ENCODE data around the gene MRAP2.

MRAP2 gene

DNA sequence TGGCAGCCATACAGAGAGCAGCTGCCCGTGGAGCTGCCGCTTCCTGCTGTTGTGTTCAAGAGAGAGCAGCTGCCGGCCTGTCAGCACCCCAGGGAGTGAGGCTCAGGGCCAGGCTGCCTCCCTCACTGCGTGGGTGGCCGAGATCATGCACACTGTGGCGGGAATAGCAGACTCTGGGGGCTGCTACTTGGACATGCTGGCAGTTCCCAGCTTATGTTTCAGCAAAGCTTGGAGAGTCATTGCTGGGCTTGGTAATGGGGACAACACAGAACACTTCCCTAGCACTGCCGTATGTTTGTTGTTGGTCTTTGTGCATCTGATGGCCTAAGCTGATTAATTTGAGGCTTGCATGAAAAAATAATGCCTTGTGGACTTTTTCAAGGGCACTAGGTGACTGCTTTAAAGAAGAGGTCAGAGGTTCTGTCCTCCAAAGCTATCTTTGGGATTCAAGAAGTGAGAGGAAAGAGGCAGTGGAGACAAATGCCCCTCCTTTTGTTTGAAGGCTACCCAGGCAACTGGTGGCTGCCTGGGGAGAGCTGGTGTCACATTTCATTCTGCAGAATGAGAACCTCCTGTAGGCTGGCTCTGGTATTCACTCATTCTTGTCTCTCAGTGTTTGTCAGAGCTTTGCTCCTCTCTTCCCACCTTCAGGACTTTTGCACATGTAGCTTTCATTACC, 18.8 kb downstream of the MRAP2 start:
- H3K9me3 ChIP-seq (ENCODE audit: control insufficient read depth in 5 of 5, low read length in 5 of 5), result no peaks in the 10 kb centered on the region
- H3K4me1 ChIP-seq (ENCODE audit: control insufficient read depth in 5 of 5, insufficient read depth in 5 of 5, low read length in 5 of 5), result peaks cover 0 to 12% (median 6%) of the 10 kb centered on the region in 5 donors
- H3K4me3 ChIP-seq (ENCODE audit: low read depth in 1 of 5, low read length in 5 of 5), result peak overlapping the region in 1 of 5 donors; percentile 4
- no peak overlapping the region for H3K27ac ChIP-seq (ENCODE audit: low read depth, low read length)
- peaks cover 0 to 4% (median 0%) of the 10 kb centered on the region in 5 donors for H3K27me3 ChIP-seq (ENCODE audit: control insufficient read depth in 5 of 5, insufficient read depth in 4 of 5, low read length in 5 of 5)
- H3K9ac ChIP-seq (ENCODE audit: low read length in 5 of 5), result no peak overlapping the region
- no peaks in the 10 kb centered on the region for H3K36me3 ChIP-seq (ENCODE audit: control insufficient read depth in 5 of 5, insufficient read depth in 5 of 5, low read length in 5 of 5)

DNA sequence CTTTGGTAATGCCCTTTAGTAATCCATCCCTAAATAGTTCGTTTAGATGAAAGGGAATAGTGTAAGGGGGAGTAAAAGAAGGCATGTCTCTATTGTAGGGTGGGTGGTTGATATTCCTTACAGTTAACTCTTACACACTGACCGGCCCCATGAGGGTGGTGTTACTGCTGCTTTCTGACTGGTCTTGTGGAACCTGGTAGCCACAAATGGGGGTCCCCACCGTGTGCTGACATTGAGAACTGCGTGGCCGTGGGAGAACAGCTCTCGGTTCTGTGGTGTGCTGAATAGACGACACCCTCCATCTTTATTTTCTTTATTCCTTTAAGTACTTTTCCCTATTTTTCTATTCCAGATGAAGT, 19.3 kb downstream of the MRAP2 start:
- Histone ChIP-seq H3K36me3 (ENCODE audit: control insufficient read depth in 5 of 5, insufficient read depth in 5 of 5, low read length in 5 of 5) (no peaks in the 10 kb centered on the region), H3K27ac (ENCODE audit: low read depth, low read length) (no peak overlapping the region), H3K27me3 (ENCODE audit: control insufficient read depth in 5 of 5, insufficient read depth in 4 of 5, low read length in 5 of 5) (peaks cover 0 to 4% (median 0%) of the 10 kb centered on the region in 5 donors), H3K4me3 (ENCODE audit: low read depth in 1 of 5, low read length in 5 of 5) (no peak overlapping the region), H3K9ac (ENCODE audit: low read length in 5 of 5) (no peak overlapping the region), H3K4me1 (ENCODE audit: control insufficient read depth in 5 of 5, insufficient read depth in 5 of 5, low read length in 5 of 5) (peaks cover 0 to 12% (median 6%) of the 10 kb centered on the region in 5 donors), H3K9me3 (ENCODE audit: control insufficient read depth in 5 of 5, low read length in 5 of 5) (no peaks in the 10 kb centered on the region)

DNA sequence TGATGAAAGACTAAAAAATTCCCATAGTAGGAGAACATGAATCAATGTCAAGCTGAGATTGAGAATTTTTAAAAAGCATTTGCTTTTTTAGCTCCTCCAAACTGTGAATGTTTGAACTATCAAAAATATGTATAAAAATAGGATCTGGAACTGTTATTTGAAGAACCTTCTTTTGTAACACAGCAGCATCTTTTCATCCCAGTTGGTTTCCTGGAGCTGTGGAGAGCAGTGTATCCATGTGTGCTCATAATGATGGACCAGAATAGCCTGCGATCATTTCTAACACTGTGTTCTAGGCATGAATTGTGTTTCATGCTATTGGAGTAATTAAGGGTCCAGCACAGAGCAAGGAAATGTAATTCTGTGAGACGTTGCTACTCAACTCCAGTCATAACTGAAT, 22.1 kb downstream of the MRAP2 start:
- H3K4me3 ChIP-seq (ENCODE audit: low read depth in 1 of 5, low read length in 5 of 5), result no peak overlapping the region
- H3K27me3 ChIP-seq (ENCODE audit: control insufficient read depth in 5 of 5, insufficient read depth in 4 of 5, low read length in 5 of 5), result no peaks in the 10 kb centered on the region
- no peak overlapping the region for H3K27ac ChIP-seq (ENCODE audit: low read depth, low read length)
- no peak overlapping the region for H3K9ac ChIP-seq (ENCODE audit: low read length in 5 of 5)
- no peaks in the 10 kb centered on the region for H3K9me3 ChIP-seq (ENCODE audit: control insufficient read depth in 5 of 5, low read length in 5 of 5)
- no peaks in the 10 kb centered on the region for H3K36me3 ChIP-seq (ENCODE audit: control insufficient read depth in 5 of 5, insufficient read depth in 5 of 5, low read length in 5 of 5)
- H3K4me1 ChIP-seq (ENCODE audit: control insufficient read depth in 5 of 5, insufficient read depth in 5 of 5, low read length in 5 of 5), result peaks cover 0 to 12% (median 6%) of the 10 kb centered on the region in 5 donors

DNA sequence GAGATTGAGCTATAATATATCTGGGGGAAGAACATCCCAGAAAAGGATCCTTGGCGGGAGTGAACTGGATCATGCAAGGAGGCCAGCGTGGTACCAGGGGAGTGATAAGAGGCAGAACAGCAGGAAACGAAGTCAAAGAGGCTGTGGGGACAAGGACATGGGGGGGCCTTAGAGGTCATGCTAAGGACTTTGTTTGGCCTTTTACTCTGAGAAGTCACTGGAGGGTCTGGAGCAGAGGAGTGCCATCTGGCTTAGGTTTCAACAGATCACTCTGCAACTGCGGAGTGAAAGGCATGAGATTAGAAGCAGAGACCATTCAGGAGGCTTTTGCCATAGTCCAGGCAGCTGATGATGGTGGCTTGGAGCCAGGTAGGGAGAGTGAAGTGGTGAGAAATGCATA, 24.3 kb downstream of the MRAP2 start:
- Histone ChIP-seq H3K9ac (ENCODE audit: low read length in 5 of 5) (no peak overlapping the region), H3K27me3 (ENCODE audit: control insufficient read depth in 5 of 5, insufficient read depth in 4 of 5, low read length in 5 of 5) (no peaks in the 10 kb centered on the region), H3K9me3 (ENCODE audit: control insufficient read depth in 5 of 5, low read length in 5 of 5) (no peaks in the 10 kb centered on the region), H3K27ac (ENCODE audit: low read depth, low read length) (no peak overlapping the region), H3K36me3 (ENCODE audit: control insufficient read depth in 5 of 5, insufficient read depth in 5 of 5, low read length in 5 of 5) (no peaks in the 10 kb centered on the region), H3K4me3 (ENCODE audit: low read depth in 1 of 5, low read length in 5 of 5) (no peak overlapping the region), H3K4me1 (ENCODE audit: control insufficient read depth in 5 of 5, insufficient read depth in 5 of 5, low read length in 5 of 5) (no peaks in the 10 kb centered on the region)

DNA sequence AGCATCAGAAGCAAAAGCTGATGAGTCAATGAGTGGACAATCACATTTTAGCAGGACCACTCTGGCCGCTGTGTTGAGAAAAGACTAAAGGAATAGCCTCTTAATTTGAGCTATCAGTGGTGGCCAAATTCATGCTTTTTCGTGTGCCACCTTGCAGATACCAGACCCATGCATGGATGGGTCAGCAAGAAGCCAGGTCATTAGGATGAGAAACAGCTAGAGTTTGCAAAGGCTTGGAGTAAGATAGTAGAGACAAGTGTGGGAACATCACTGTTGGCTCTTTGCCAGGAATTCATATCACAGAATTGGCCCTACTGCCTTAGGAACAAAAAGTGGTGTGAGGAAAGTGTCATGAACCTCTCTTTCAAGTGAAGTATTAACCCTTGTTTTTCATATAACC, 25.5 kb downstream of the MRAP2 start:
- Histone ChIP-seq H3K36me3 (ENCODE audit: control insufficient read depth in 5 of 5, insufficient read depth in 5 of 5, low read length in 5 of 5) (no peaks in the 10 kb centered on the region), H3K4me3 (ENCODE audit: low read depth in 1 of 5, low read length in 5 of 5) (no peak overlapping the region), H3K4me1 (ENCODE audit: control insufficient read depth in 5 of 5, insufficient read depth in 5 of 5, low read length in 5 of 5) (no peaks in the 10 kb centered on the region), H3K9me3 (ENCODE audit: control insufficient read depth in 5 of 5, low read length in 5 of 5) (no peaks in the 10 kb centered on the region), H3K27me3 (ENCODE audit: control insufficient read depth in 5 of 5, insufficient read depth in 4 of 5, low read length in 5 of 5) (no peaks in the 10 kb centered on the region), H3K9ac (ENCODE audit: low read length in 5 of 5) (no peak overlapping the region), H3K27ac (ENCODE audit: low read depth, low read length) (no peak overlapping the region)

DNA sequence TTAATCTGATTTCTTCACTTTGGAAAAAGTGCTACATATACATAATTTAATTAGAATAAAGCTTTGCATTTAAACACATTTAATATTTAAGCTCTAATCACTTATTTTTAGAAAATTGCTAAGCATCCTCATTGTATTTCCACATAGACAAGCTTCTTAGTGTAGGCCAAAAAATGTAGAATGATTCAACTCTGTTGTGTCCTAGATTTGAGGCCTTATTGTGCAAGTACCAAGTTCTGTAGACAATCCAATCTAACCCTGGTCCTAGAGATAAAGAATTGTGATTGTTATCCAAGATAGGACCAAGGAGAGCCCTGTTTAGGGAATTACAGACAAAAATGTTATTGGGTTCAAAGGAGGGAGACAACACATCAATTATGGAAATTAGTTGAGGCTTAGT, 27.6 kb downstream of the MRAP2 start:
- no peak overlapping the region for H3K9ac ChIP-seq (ENCODE audit: low read length in 5 of 5)
- no peaks in the 10 kb centered on the region for H3K9me3 ChIP-seq (ENCODE audit: control insufficient read depth in 5 of 5, low read length in 5 of 5)
- no peak overlapping the region for H3K4me3 ChIP-seq (ENCODE audit: low read depth in 1 of 5, low read length in 5 of 5)
- H3K27me3 ChIP-seq (ENCODE audit: control insufficient read depth in 5 of 5, insufficient read depth in 4 of 5, low read length in 5 of 5), result no peaks in the 10 kb centered on the region
- no peak overlapping the region for H3K27ac ChIP-seq (ENCODE audit: low read depth, low read length)
- no peaks in the 10 kb centered on the region for H3K4me1 ChIP-seq (ENCODE audit: control insufficient read depth in 5 of 5, insufficient read depth in 5 of 5, low read length in 5 of 5)
- no peaks in the 10 kb centered on the region for H3K36me3 ChIP-seq (ENCODE audit: control insufficient read depth in 5 of 5, insufficient read depth in 5 of 5, low read length in 5 of 5)

DNA sequence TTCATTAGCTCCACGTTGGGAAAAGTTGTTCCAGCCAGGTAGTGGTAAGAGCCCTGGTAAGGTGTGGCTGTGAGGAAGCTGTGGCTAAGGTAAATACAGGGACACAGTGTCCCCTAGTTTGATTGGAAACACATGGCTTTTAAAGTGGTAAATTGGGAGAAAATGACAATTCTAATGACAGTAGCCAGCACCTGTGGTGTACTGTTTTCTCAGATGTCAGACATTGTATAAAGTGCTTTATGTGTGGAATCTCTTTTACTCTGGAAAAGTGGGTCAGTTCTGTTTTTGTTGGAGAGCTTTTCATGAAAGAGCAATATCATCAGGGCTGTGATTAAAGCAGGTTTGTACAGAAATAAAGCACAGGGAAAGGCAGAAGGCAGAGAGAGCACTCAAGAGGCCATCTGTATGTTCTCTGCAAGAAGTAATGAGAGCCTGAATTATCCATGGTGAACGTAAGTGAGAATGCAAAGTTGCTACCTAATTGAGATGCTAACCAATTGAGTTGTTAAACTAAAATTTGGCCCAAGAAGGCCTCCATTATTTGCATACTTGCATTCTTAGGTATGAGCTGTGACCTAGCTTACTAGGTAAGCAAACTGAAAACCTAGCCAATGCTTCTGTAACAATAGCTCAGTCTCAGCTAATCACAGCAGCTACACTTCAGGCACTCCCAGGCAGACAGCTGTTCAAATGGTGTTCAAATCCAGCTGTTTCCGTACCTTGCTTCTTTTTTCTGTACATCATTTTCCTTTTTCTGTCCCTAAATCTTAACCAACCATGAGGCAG, 28.2 kb downstream of the MRAP2 start:
- Histone ChIP-seq H3K27ac (ENCODE audit: low read depth, low read length) (no peak overlapping the region), H3K9ac (ENCODE audit: low read length in 5 of 5) (no peak overlapping the region), H3K36me3 (ENCODE audit: control insufficient read depth in 5 of 5, insufficient read depth in 5 of 5, low read length in 5 of 5) (no peaks in the 10 kb centered on the region), H3K27me3 (ENCODE audit: control insufficient read depth in 5 of 5, insufficient read depth in 4 of 5, low read length in 5 of 5) (no peaks in the 10 kb centered on the region), H3K4me3 (ENCODE audit: low read depth in 1 of 5, low read length in 5 of 5) (no peak overlapping the region), H3K4me1 (ENCODE audit: control insufficient read depth in 5 of 5, insufficient read depth in 5 of 5, low read length in 5 of 5) (no peaks in the 10 kb centered on the region), H3K9me3 (ENCODE audit: control insufficient read depth in 5 of 5, low read length in 5 of 5) (no peaks in the 10 kb centered on the region)

DNA sequence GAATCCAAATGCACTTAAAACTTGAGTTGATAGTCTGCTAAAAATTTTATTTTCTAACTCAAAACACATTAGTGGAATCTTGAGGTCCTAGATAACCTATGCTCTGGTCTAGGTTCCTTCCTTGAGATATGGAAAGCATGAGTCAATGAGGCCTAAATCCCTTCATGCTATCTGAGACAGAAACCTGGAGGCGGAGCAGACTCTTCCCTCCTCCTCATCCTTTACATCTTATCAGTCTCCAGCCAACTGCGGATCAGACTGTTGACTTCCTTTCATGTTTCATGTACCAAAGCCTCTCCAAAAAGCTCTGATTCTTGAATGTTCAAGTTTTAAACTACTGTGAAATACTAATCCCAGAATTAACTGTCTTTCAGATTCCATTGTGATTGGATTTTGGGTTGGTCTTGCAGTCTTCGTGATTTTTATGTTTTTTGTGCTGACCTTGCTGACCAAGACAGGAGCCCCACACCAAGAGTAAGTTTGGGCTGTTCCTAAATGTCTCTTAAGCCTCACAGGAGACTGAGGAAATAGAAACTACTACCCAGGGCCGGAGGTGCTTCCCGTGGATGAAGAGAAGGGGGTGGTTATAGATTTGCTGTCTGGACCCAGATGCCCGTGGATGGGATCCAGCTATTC, 29.1 kb downstream of the MRAP2 start:
- Histone ChIP-seq H3K4me3 (ENCODE audit: low read depth in 1 of 5, low read length in 5 of 5) (no peak overlapping the region), H3K27ac (ENCODE audit: low read depth, low read length) (no peak overlapping the region), H3K27me3 (ENCODE audit: control insufficient read depth in 5 of 5, insufficient read depth in 4 of 5, low read length in 5 of 5) (no peaks in the 10 kb centered on the region), H3K36me3 (ENCODE audit: control insufficient read depth in 5 of 5, insufficient read depth in 5 of 5, low read length in 5 of 5) (no peaks in the 10 kb centered on the region), H3K9ac (ENCODE audit: low read length in 5 of 5) (no peak overlapping the region), H3K9me3 (ENCODE audit: control insufficient read depth in 5 of 5, low read length in 5 of 5) (no peaks in the 10 kb centered on the region), H3K4me1 (ENCODE audit: control insufficient read depth in 5 of 5, insufficient read depth in 5 of 5, low read length in 5 of 5) (no peaks in the 10 kb centered on the region)

DNA sequence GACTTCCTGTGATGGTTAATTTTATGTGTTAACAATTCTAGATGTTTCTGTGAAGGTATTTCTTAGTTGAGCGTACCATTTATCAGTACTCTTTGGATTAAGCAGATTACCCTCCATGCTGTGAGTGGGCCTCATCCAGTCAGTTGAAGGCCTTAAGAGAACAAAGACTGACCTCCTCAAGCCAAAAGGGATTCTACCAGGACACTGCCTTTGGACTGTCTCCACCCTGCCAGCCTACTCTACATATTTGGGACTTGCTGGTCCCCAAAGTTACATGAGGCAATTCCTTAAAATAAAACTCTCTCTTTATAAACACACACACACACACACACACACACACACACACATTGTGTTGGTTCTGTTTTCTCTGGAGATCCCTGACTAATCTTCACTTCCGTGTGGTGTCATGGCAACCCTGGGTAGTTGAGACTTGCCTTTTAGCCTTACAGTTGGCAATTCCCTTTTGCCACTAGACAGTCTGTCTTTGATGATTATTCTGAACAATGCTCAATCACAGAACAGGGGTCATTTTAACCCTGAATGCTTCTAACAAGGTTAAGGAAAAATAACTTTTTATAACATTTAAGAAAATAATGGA, 32.2 kb downstream of the MRAP2 start:
- Histone ChIP-seq H3K27me3 (ENCODE audit: control insufficient read depth in 5 of 5, insufficient read depth in 4 of 5, low read length in 5 of 5) (no peaks in the 10 kb centered on the region), H3K4me3 (ENCODE audit: low read depth in 1 of 5, low read length in 5 of 5) (no peak overlapping the region), H3K9me3 (ENCODE audit: control insufficient read depth in 5 of 5, low read length in 5 of 5) (no peaks in the 10 kb centered on the region), H3K27ac (ENCODE audit: low read depth, low read length) (no peak overlapping the region), H3K4me1 (ENCODE audit: control insufficient read depth in 5 of 5, insufficient read depth in 5 of 5, low read length in 5 of 5) (no peaks in the 10 kb centered on the region), H3K36me3 (ENCODE audit: control insufficient read depth in 5 of 5, insufficient read depth in 5 of 5, low read length in 5 of 5) (no peaks in the 10 kb centered on the region), H3K9ac (ENCODE audit: low read length in 5 of 5) (no peak overlapping the region)

DNA sequence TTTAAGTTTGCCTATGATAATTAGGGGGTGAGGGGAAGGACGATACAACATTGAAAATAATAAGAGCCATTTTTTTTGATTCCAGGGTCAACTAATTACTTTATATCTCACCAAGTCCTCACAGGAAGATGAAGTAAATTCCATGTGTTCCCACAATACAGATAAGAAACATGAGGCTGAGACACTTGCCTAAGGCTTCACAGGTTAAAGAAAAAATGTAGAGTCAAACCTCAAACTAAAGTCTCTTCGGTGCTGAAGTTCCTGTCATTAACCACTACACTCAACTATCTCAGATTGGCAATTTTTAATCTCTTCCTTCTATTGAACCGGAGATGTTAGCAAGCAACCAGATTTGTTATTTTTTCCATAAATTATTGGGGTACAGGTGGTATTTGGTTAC, 33.0 kb downstream of the MRAP2 start:
- H3K27ac ChIP-seq (ENCODE audit: low read depth, low read length), result no peak overlapping the region
- H3K36me3 ChIP-seq (ENCODE audit: control insufficient read depth in 5 of 5, insufficient read depth in 5 of 5, low read length in 5 of 5), result no peaks in the 10 kb centered on the region
- no peak overlapping the region for H3K4me3 ChIP-seq (ENCODE audit: low read depth in 1 of 5, low read length in 5 of 5)

More for the DNA sequence above, 33.0 kb downstream of the MRAP2 start:
- H3K9ac ChIP-seq (ENCODE audit: low read length in 5 of 5), result no peak overlapping the region
- no peaks in the 10 kb centered on the region for H3K9me3 ChIP-seq (ENCODE audit: control insufficient read depth in 5 of 5, low read length in 5 of 5)
- no peaks in the 10 kb centered on the region for H3K4me1 ChIP-seq (ENCODE audit: control insufficient read depth in 5 of 5, insufficient read depth in 5 of 5, low read length in 5 of 5)
- H3K27me3 ChIP-seq (ENCODE audit: control insufficient read depth in 5 of 5, insufficient read depth in 4 of 5, low read length in 5 of 5), result no peaks in the 10 kb centered on the region

All from subcutaneous abdominal adipose tissue (tissue), 5 donors.